LNCaP clone FGC (cell line): ENCODE data around the gene SPATA9.
"Not testable (repeated sequence)": the region's sequence is repeated elsewhere in the genome, so short reads cannot be mapped to it uniquely, and the experiment has no call there.

ENCODE experiments used
- DNase-seq: peaks from one replicate; pipeline ENCODE4 v3.0.0-alpha.2; 2011; ENCODE audit warnings: low read depth
- H3K4me3 ChIP-seq: 2 replicates; pipeline ENCODE4 v1.5.1; 2011; ENCODE audit warnings: mild to moderate bottlenecking, low read depth, low read length, control low read depth
- CTCF ChIP-seq: IDR thresholded peaks from 2 replicates; pipeline ENCODE4 v1.5.1; 2012; ENCODE audit warnings: mild to moderate bottlenecking; ENCODE audit not compliant: control insufficient read depth, insufficient read depth; ENCODE audit errors: extremely low read depth

The SPATA9 gene

GRCh38 chr5:95707055-95707454, 24.3 kb upstream of the SPATA9 start:
- TF ChIP-seq CTCF, result no peak
- H3K4me3 ChIP-seq, result no peak overlapping the region

GRCh38 chr5:95706196-95706595, 23.4 kb upstream of the SPATA9 start:
- not testable (repeated sequence) for DNase-seq, H3K4me3 ChIP-seq

More at GRCh38 chr5:95707055-95707454, 24.3 kb upstream of the SPATA9 start:
- no peak for DNase-seq

GRCh38 chr5:95704150-95704549, 21.4 kb upstream of the SPATA9 start:
- no peak overlapping the region for H3K4me3 ChIP-seq
- no peak for DNase-seq
- no peak for TF ChIP-seq CTCF

- DNase-seq, result no peak
- no peak for TF ChIP-seq CTCF
- no peak overlapping the region for H3K4me3 ChIP-seq
These were observed 18.3 kb upstream of the SPATA9 start for GRCh38 chr5:95701074-95701473.

GRCh38 chr5:95699337-95699736, 16.5 kb upstream of the SPATA9 start:
- no peak for TF ChIP-seq CTCF
- no peak overlapping the region for H3K4me3 ChIP-seq
- no peak for DNase-seq

- H3K4me3 ChIP-seq, result no peak overlapping the region
These were observed 15.2 kb upstream of the SPATA9 start for GRCh38 chr5:95697781-95698681.

GRCh38 chr5:95690333-95690732, 7.5 kb upstream of the SPATA9 start:
- DNase-seq, result no peak
- H3K4me3 ChIP-seq, result no peak overlapping the region
- no peak for TF ChIP-seq CTCF

More at GRCh38 chr5:95697781-95698681, 15.2 kb upstream of the SPATA9 start:
- DNase-seq, result peak; percentile 73
- TF ChIP-seq CTCF, result no peak
